ENCODE measurements around the gene PTF1A.

The PTF1A gene

GRCh38 chr10:23193435-23194074 is 1.4 kb downstream of the PTF1A start:
- TF ChIP-seq HDGF (IDR thresholded peaks at IDR 0.05; ENCODE audit: borderline replicate concordance) (no peak), ZNF384 (IDR thresholded peaks at IDR 0.05) (no peak), CTBP1 (IDR thresholded peaks at IDR 0.05; ENCODE audit: borderline replicate concordance) (no peak), FOXK2 (IDR thresholded peaks at IDR 0.05) (no peak), SP1 (IDR thresholded peaks at IDR 0.05) (no peak), LEF1 (IDR thresholded peaks at IDR 0.05; ENCODE audit: borderline replicate concordance) (no peak), TARDBP (IDR thresholded peaks at IDR 0.05) (no peak), FOXM1 (IDR thresholded peaks at IDR 0.05; ENCODE audit: borderline replicate concordance) (no peak), NFRKB (IDR thresholded peaks at IDR 0.05) (no peak), FOXA1 (IDR thresholded peaks at IDR 0.05) (no peak), ELF4 (IDR thresholded peaks at IDR 0.05) (no peak), PKNOX1 (IDR thresholded peaks at IDR 0.05) (no peak), L3MBTL2 (conservative IDR thresholded peaks at IDR 0.05) (no peak), ARNT (IDR thresholded peaks at IDR 0.05) (no peak), SUZ12 (IDR thresholded peaks at IDR 0.05) (no peak), BHLHE40 (IDR thresholded peaks at IDR 0.05; ENCODE audit: borderline replicate concordance) (no peak)
- DNase-seq (ENCODE audit: extremely low spot score): no peak
- ChIA-PET POLR2A (no interaction called here), CTCF (interaction anchor here (0.7 to 1.1 kb wide), 4 partner anchors 15 to 1736 kb away, joined by 3 to 6 read pairs (median 3); no protein-coding TSS in a partner anchor)

DNA sequence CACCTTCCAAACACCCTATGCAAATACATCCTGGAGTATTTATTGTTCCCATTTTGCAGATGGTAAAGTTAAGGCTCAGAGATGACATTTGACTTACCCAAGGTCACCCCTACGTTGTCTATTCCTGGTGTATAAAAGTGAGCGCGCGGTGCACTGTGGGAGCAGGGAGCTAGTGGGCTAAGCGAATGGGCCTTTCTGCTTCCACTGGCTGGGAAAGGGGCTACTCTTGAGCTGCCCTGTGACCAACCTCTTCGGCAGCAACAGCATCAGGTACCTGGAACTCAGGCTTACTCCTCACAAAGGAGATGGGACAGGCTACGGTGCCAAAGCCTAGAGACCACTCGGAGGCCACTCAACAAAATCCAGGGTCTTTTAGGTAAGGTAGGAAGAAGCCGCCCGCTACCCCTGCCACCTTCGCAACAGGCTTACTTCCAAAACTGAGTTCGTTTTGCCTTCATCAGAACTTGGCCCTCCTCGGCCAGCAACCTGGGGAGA is 2.4 kb downstream of the PTF1A start:
- TF ChIP-seq BHLHE40 (IDR thresholded peaks at IDR 0.05; ENCODE audit: borderline replicate concordance): no peak
- no peak for TF ChIP-seq PKNOX1 (IDR thresholded peaks at IDR 0.05)
- TF ChIP-seq FOXK2 (IDR thresholded peaks at IDR 0.05): no peak
- no peak for DNase-seq (ENCODE audit: extremely low spot score)
- CTCF ChIA-PET: no interaction called here
- POLR2A ChIA-PET: no interaction called here

GRCh38 chr10:23194966-23195845 is 3.1 kb downstream of the PTF1A start:
- ChIA-PET POLR2A (no interaction called here), CTCF (no interaction called here)
- TF ChIP-seq TARDBP (IDR thresholded peaks at IDR 0.05): no peak
- TF ChIP-seq PKNOX1 (IDR thresholded peaks at IDR 0.05): no peak
- TF ChIP-seq HDGF (IDR thresholded peaks at IDR 0.05; ENCODE audit: borderline replicate concordance): no peak
- no peak for TF ChIP-seq LEF1 (IDR thresholded peaks at IDR 0.05; ENCODE audit: borderline replicate concordance)
- TF ChIP-seq SP1 (IDR thresholded peaks at IDR 0.05): no peak
- no peak for TF ChIP-seq ELF4 (IDR thresholded peaks at IDR 0.05)
- no peak for TF ChIP-seq BHLHE40 (IDR thresholded peaks at IDR 0.05; ENCODE audit: borderline replicate concordance)
- TF ChIP-seq L3MBTL2 (conservative IDR thresholded peaks at IDR 0.05): no peak
- no peak for TF ChIP-seq SUZ12 (IDR thresholded peaks at IDR 0.05)
- TF ChIP-seq ARNT (IDR thresholded peaks at IDR 0.05): no peak
- no peak for TF ChIP-seq NFRKB (IDR thresholded peaks at IDR 0.05)
- TF ChIP-seq FOXK2 (IDR thresholded peaks at IDR 0.05): no peak
- no peak for DNase-seq (ENCODE audit: extremely low spot score)

DNA sequence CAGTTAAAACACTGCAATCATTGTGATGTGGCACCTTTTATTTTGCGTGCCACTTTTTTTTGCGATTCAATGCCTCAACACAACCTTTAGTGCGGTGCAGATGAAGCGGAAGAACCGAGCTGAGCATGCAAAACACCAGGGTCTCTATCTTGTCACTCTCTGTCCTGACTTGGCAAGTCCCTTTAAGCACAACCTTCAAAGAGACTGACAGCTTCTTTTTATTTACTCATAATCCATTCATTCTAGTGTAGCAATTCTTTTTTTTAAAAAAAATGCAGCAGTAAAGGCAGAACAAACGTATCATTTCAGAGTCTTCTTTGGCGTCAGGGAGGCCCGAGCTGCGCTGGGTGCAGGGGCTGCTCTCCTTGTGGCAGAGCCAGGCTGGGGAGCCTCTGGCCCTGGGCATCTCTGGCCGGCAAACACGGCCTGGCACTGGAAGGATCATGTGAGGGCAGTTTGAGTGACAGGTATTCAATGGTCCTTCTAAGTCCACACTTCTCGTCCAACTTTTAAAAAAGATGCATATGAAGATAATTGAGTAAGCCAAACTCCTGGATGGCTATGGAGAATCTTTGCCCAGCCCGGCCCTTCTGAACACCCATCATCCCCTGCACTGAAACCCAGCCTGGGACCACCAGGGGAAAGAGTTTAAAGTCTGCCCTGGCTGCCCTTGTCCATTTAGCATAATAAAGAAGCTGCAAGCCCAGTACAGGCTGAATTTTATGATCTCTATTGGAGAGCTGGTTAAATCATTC is 3.9 kb downstream of the PTF1A start:
- POLR2A ChIA-PET: no interaction called here
- no peak for DNase-seq (ENCODE audit: extremely low spot score)
- TF ChIP-seq LEF1 (IDR thresholded peaks at IDR 0.05; ENCODE audit: borderline replicate concordance): no peak
- CTCF ChIA-PET: interaction anchor here (0.6 kb wide), 1 partner anchor 117 kb away, joined by 3 read pairs; no protein-coding TSS in a partner anchor

DNA sequence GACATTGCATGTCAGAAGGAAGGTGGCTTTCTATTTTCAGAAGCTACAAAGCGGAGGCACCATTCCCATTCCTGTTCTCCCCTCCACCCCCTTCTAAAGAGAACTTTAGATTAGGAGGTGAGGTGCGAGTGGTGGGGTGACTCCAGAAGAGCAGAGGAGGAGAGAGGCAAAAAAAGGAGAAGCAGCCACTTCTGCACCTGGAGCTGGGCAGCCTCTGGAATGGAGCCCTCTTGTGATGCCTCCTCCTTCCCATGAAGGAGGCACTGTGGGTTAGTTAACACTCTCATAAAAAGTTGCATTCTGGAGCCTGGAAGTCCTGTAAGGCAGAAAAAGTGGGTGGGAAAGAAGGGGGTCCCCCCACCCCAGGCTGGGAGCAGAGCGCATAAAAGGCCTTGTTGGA is 4.8 kb downstream of the PTF1A start:
- TF ChIP-seq FOXM1 (IDR thresholded peaks at IDR 0.05; ENCODE audit: borderline replicate concordance): no peak
- ChIA-PET CTCF (interaction anchor here (0.6 kb wide), 1 partner anchor 118 kb away, joined by 3 read pairs; no protein-coding TSS in a partner anchor), POLR2A (no interaction called here)

GRCh38 chr10:23197416-23197861 is 5.3 kb downstream of the PTF1A start:
- no peak for DNase-seq (ENCODE audit: extremely low spot score)
- POLR2A ChIA-PET: no interaction called here
- CTCF ChIA-PET: no interaction called here
- TF ChIP-seq ARNT (IDR thresholded peaks at IDR 0.05) (no peak), SUZ12 (IDR thresholded peaks at IDR 0.05) (no peak), FOXK2 (IDR thresholded peaks at IDR 0.05) (no peak), PKNOX1 (IDR thresholded peaks at IDR 0.05) (no peak), BHLHE40 (IDR thresholded peaks at IDR 0.05; ENCODE audit: borderline replicate concordance) (no peak), TARDBP (IDR thresholded peaks at IDR 0.05) (no peak), FOXA1 (IDR thresholded peaks at IDR 0.05) (no peak), FOXM1 (IDR thresholded peaks at IDR 0.05; ENCODE audit: borderline replicate concordance) (no peak), L3MBTL2 (conservative IDR thresholded peaks at IDR 0.05) (no peak), CTBP1 (IDR thresholded peaks at IDR 0.05; ENCODE audit: borderline replicate concordance) (no peak), HDGF (IDR thresholded peaks at IDR 0.05; ENCODE audit: borderline replicate concordance) (no peak), NFRKB (IDR thresholded peaks at IDR 0.05) (no peak)

More for the DNA sequence above, 4.8 kb downstream of the PTF1A start:
- DNase-seq (ENCODE audit: extremely low spot score): no peak

Measured in HEK293T (cell line).